Hepatocyte (in vitro differentiated cells): ENCODE measurements around the gene FADS3.

ENCODE experiments used
- EZH2 ChIP-seq: fragments of 200-600 bp; sonication (generic); IDR thresholded peaks from 2 replicates; pipeline ENCODE4 v1.6.1; 2016; ENCODE audit warnings: antibody characterized with exemption, mild to moderate bottlenecking, borderline replicate concordance
- TF ChIP-seq, protein P1 (sequence below): fragments of 200-600 bp; sonication (generic); IDR thresholded peaks from 2 replicates; pipeline ENCODE4 v1.5.1; 2016; ENCODE audit warnings: antibody characterized with exemption, mild to moderate bottlenecking; ENCODE audit not compliant: poor library complexity

DNA sequence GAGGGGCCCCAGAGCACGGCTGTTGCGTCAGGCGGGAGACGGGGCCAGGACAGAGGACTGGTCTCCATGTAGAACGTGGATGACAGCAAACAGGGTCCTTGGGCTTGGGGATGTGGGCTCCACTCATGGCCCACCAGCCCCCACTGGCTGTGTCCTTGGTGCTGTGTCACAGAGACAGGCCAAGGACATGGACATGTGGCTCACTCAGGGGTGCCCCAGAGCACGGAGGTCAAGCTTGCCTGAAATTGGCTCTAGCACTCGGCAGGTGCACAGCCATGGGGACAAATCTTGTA is 48.9 kb downstream of the FADS3 start:
- TF ChIP-seq EZH2: no peak
- TF ChIP-seq, protein P1, sequence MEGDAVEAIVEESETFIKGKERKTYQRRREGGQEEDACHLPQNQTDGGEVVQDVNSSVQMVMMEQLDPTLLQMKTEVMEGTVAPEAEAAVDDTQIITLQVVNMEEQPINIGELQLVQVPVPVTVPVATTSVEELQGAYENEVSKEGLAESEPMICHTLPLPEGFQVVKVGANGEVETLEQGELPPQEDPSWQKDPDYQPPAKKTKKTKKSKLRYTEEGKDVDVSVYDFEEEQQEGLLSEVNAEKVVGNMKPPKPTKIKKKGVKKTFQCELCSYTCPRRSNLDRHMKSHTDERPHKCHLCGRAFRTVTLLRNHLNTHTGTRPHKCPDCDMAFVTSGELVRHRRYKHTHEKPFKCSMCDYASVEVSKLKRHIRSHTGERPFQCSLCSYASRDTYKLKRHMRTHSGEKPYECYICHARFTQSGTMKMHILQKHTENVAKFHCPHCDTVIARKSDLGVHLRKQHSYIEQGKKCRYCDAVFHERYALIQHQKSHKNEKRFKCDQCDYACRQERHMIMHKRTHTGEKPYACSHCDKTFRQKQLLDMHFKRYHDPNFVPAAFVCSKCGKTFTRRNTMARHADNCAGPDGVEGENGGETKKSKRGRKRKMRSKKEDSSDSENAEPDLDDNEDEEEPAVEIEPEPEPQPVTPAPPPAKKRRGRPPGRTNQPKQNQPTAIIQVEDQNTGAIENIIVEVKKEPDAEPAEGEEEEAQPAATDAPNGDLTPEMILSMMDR: no peak
